ENCODE results near the gene FARS2.

DNA sequence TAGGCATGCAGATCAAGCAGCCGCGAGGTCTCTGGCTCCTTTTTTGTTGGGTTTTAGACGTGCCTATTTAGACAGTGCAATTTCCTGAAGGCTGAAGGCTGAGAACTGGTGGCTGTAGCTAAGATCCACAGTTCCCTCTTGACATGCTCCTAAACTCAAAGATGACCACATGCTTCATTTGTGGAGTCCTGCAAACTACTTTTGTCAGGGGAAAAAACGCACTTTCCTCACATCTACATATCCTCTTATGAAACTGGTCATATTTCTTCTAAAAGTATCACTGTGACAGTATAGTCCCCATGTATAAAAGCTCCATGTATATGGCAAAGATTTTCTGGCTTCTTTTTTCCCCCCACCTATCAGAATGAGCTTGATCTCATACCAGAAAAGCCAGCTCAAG is 31.2 kb upstream of the FARS2 start:
- TF ChIP-seq, protein P1, sequence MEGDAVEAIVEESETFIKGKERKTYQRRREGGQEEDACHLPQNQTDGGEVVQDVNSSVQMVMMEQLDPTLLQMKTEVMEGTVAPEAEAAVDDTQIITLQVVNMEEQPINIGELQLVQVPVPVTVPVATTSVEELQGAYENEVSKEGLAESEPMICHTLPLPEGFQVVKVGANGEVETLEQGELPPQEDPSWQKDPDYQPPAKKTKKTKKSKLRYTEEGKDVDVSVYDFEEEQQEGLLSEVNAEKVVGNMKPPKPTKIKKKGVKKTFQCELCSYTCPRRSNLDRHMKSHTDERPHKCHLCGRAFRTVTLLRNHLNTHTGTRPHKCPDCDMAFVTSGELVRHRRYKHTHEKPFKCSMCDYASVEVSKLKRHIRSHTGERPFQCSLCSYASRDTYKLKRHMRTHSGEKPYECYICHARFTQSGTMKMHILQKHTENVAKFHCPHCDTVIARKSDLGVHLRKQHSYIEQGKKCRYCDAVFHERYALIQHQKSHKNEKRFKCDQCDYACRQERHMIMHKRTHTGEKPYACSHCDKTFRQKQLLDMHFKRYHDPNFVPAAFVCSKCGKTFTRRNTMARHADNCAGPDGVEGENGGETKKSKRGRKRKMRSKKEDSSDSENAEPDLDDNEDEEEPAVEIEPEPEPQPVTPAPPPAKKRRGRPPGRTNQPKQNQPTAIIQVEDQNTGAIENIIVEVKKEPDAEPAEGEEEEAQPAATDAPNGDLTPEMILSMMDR (conservative IDR thresholded peaks at IDR 0.05 in 1 of 2, IDR thresholded peaks at IDR 0.05 in 1 of 2; ENCODE audit: low read depth in 1 of 2, low read length in 2 of 2): no peak
- TF ChIP-seq EZH2 (IDR thresholded peaks at IDR 0.05; ENCODE audit: low read length, missing control alignments): no peak

Measured in fibroblast of lung (primary cell).